NOMO-1 (cell line): ENCODE measurements around the gene APPL1.
"Not testable (repeated sequence)": the region's sequence is repeated elsewhere in the genome, so short reads cannot be mapped to it uniquely, and the experiment has no call there.

ENCODE experiments used
- DNase-seq, 2 experiments: peaks; one replicate each; lab custom pipeline; 2025; ENCODE audit not compliant: unreplicated experiment in 2 of 2; lab: John Stamatoyannopoulos, UW

The APPL1 gene

GRCh38 chr3:57261929-57262328, 34.4 kb downstream of the APPL1 start:
- no peak for DNase-seq

GRCh38 chr3:57268416-57268815, 40.9 kb downstream of the APPL1 start:
- no peak for DNase-seq

- no peak for DNase-seq
Observed at GRCh38 chr3:57274845-57275244, 47.3 kb downstream of the APPL1 start.

- DNase-seq, result no peak
Observed at GRCh38 chr3:57275393-57275792, 47.9 kb downstream of the APPL1 start.

GRCh38 chr3:57278237-57278636, 50.7 kb downstream of the APPL1 start:
- DNase-seq, result no peak

GRCh38 chr3:57279685-57280084, 52.2 kb downstream of the APPL1 start:
- no peak for DNase-seq

- DNase-seq, result no peak
Observed at GRCh38 chr3:57281715-57282114, 54.2 kb downstream of the APPL1 start.

- DNase-seq, result no peak
Observed at GRCh38 chr3:57283334-57283733, 55.8 kb downstream of the APPL1 start.

- no peak for DNase-seq
Observed at GRCh38 chr3:57287205-57287604, 59.7 kb downstream of the APPL1 start.

GRCh38 chr3:57288403-57288802, 60.9 kb downstream of the APPL1 start:
- DNase-seq, result no peak

- DNase-seq, result no peak
Observed at GRCh38 chr3:57292159-57292896, 64.8 kb downstream of the APPL1 start, which contains the start of gene ASB14. Gene ASB14, minus strand, starts transcription at chr3:57292685. Its CDS starts 652 bp downstream, at chr3:57292033.

- no peak for DNase-seq
Observed at GRCh38 chr3:57292897-57293526, 65.5 kb downstream of the APPL1 start.

- DNase-seq, result no peak
Observed at GRCh38 chr3:57298041-57298440, 70.5 kb downstream of the APPL1 start.

GRCh38 chr3:57303520-57303919, 76.0 kb downstream of the APPL1 start:
- DNase-seq, result not testable (repeated sequence)

GRCh38 chr3:57309769-57310360, 82.3 kb downstream of the APPL1 start:
- DNase-seq, result no peak

- DNase-seq, result no peak
Observed at GRCh38 chr3:57314204-57314603, 86.7 kb downstream of the APPL1 start.
